Measurements from ENCODE around the gene TTYH2.

TTYH2 gene

GRCh38 chr17:74220219-74220618 lies 6.8 kb downstream of the TTYH2 start:
- Histone ChIP-seq H3K4me1 (ENCODE audit: control insufficient read depth in 5 of 5, insufficient read depth in 5 of 5, low read length in 5 of 5) (peaks cover 0 to 19% (median 6%) of the 10 kb centered on the region in 5 donors), H3K4me3 (ENCODE audit: low read depth in 1 of 5, low read length in 5 of 5) (no peak overlapping the region), H3K9me3 (ENCODE audit: control insufficient read depth in 5 of 5, low read length in 5 of 5) (no peaks in the 10 kb centered on the region), H3K27me3 (ENCODE audit: control insufficient read depth in 5 of 5, insufficient read depth in 4 of 5, low read length in 5 of 5) (no peaks in the 10 kb centered on the region), H3K9ac (ENCODE audit: low read length in 5 of 5) (no peak overlapping the region), H3K27ac (ENCODE audit: low read depth, low read length) (no peak overlapping the region), H3K36me3 (ENCODE audit: control insufficient read depth in 5 of 5, insufficient read depth in 5 of 5, low read length in 5 of 5) (peaks cover 0 to 24% (median 5%) of the 10 kb centered on the region in 5 donors)

- H3K27ac ChIP-seq (ENCODE audit: low read depth, low read length) = no peak overlapping the region
- H3K4me1 ChIP-seq (ENCODE audit: control insufficient read depth in 5 of 5, insufficient read depth in 5 of 5, low read length in 5 of 5) = peaks cover 0 to 18% (median 9%) of the 10 kb centered on the region in 5 donors
- no peaks in the 10 kb centered on the region for H3K9me3 ChIP-seq (ENCODE audit: control insufficient read depth in 5 of 5, low read length in 5 of 5)
- no peaks in the 10 kb centered on the region for H3K27me3 ChIP-seq (ENCODE audit: control insufficient read depth in 5 of 5, insufficient read depth in 4 of 5, low read length in 5 of 5)
- peaks cover 0 to 30% (median 5%) of the 10 kb centered on the region in 5 donors for H3K36me3 ChIP-seq (ENCODE audit: control insufficient read depth in 5 of 5, insufficient read depth in 5 of 5, low read length in 5 of 5)
- H3K9ac ChIP-seq (ENCODE audit: low read length in 5 of 5) = no peak overlapping the region
- H3K4me3 ChIP-seq (ENCODE audit: low read depth in 1 of 5, low read length in 5 of 5) = no peak overlapping the region
These were observed 7.8 kb downstream of the TTYH2 start for GRCh38 chr17:74220946-74221818.

- no peaks in the 10 kb centered on the region for H3K27me3 ChIP-seq (ENCODE audit: control insufficient read depth in 5 of 5, insufficient read depth in 4 of 5, low read length in 5 of 5)
- H3K4me1 ChIP-seq (ENCODE audit: control insufficient read depth in 5 of 5, insufficient read depth in 5 of 5, low read length in 5 of 5) = peaks cover 0 to 13% (median 5%) of the 10 kb centered on the region in 5 donors
- no peak overlapping the region for H3K4me3 ChIP-seq (ENCODE audit: low read depth in 1 of 5, low read length in 5 of 5)
- no peak overlapping the region for H3K27ac ChIP-seq (ENCODE audit: low read depth, low read length)
- H3K9ac ChIP-seq (ENCODE audit: low read length in 5 of 5) = no peak overlapping the region
- H3K9me3 ChIP-seq (ENCODE audit: control insufficient read depth in 5 of 5, low read length in 5 of 5) = no peaks in the 10 kb centered on the region
- peaks cover 0 to 30% (median 5%) of the 10 kb centered on the region in 5 donors for H3K36me3 ChIP-seq (ENCODE audit: control insufficient read depth in 5 of 5, insufficient read depth in 5 of 5, low read length in 5 of 5)
These were observed 9.0 kb downstream of the TTYH2 start for GRCh38 chr17:74222399-74222798.

- Histone ChIP-seq H3K27ac (ENCODE audit: low read depth, low read length) (no peak overlapping the region), H3K9ac (ENCODE audit: low read length in 5 of 5) (no peak overlapping the region), H3K4me1 (ENCODE audit: control insufficient read depth in 5 of 5, insufficient read depth in 5 of 5, low read length in 5 of 5) (peaks cover 0 to 8% (median 3%) of the 10 kb centered on the region in 5 donors), H3K9me3 (ENCODE audit: control insufficient read depth in 5 of 5, low read length in 5 of 5) (no peaks in the 10 kb centered on the region), H3K27me3 (ENCODE audit: control insufficient read depth in 5 of 5, insufficient read depth in 4 of 5, low read length in 5 of 5) (no peaks in the 10 kb centered on the region), H3K36me3 (ENCODE audit: control insufficient read depth in 5 of 5, insufficient read depth in 5 of 5, low read length in 5 of 5) (peaks cover 0 to 30% (median 5%) of the 10 kb centered on the region in 5 donors), H3K4me3 (ENCODE audit: low read depth in 1 of 5, low read length in 5 of 5) (no peak overlapping the region)
These were observed 10.5 kb downstream of the TTYH2 start for GRCh38 chr17:74223901-74224300.

- H3K36me3 ChIP-seq (ENCODE audit: control insufficient read depth in 5 of 5, insufficient read depth in 5 of 5, low read length in 5 of 5) = peaks cover 0 to 35% (median 5%) of the 10 kb centered on the region in 5 donors
- H3K4me3 ChIP-seq (ENCODE audit: low read depth in 1 of 5, low read length in 5 of 5) = no peak overlapping the region
- no peak overlapping the region for H3K27ac ChIP-seq (ENCODE audit: low read depth, low read length)
- no peaks in the 10 kb centered on the region for H3K9me3 ChIP-seq (ENCODE audit: control insufficient read depth in 5 of 5, low read length in 5 of 5)
- no peaks in the 10 kb centered on the region for H3K27me3 ChIP-seq (ENCODE audit: control insufficient read depth in 5 of 5, insufficient read depth in 4 of 5, low read length in 5 of 5)
- H3K4me1 ChIP-seq (ENCODE audit: control insufficient read depth in 5 of 5, insufficient read depth in 5 of 5, low read length in 5 of 5) = peaks cover 0 to 7% (median 3%) of the 10 kb centered on the region in 5 donors
- no peak overlapping the region for H3K9ac ChIP-seq (ENCODE audit: low read length in 5 of 5)
These were observed 11.8 kb downstream of the TTYH2 start for GRCh38 chr17:74224959-74225725.

- H3K9ac ChIP-seq (ENCODE audit: low read length in 5 of 5) = no peak overlapping the region
These were observed 12.9 kb downstream of the TTYH2 start for GRCh38 chr17:74226252-74226651.

GRCh38 chr17:74227271-74228080 lies 14.1 kb downstream of the TTYH2 start:
- Histone ChIP-seq H3K9me3 (ENCODE audit: control insufficient read depth in 5 of 5, low read length in 5 of 5) (no peaks in the 10 kb centered on the region), H3K36me3 (ENCODE audit: control insufficient read depth in 5 of 5, insufficient read depth in 5 of 5, low read length in 5 of 5) (peaks cover 0 to 46% (median 10%) of the 10 kb centered on the region in 5 donors), H3K27me3 (ENCODE audit: control insufficient read depth in 5 of 5, insufficient read depth in 4 of 5, low read length in 5 of 5) (no peaks in the 10 kb centered on the region), H3K4me1 (ENCODE audit: control insufficient read depth in 5 of 5, insufficient read depth in 5 of 5, low read length in 5 of 5) (peaks cover 0 to 10% (median 3%) of the 10 kb centered on the region in 5 donors), H3K9ac (ENCODE audit: low read length in 5 of 5) (no peak overlapping the region), H3K27ac (ENCODE audit: low read depth, low read length) (no peak overlapping the region), H3K4me3 (ENCODE audit: low read depth in 1 of 5, low read length in 5 of 5) (no peak overlapping the region)

More at GRCh38 chr17:74226252-74226651, 12.9 kb downstream of the TTYH2 start:
- H3K27me3 ChIP-seq (ENCODE audit: control insufficient read depth in 5 of 5, insufficient read depth in 4 of 5, low read length in 5 of 5) = no peaks in the 10 kb centered on the region
- peaks cover 0 to 43% (median 10%) of the 10 kb centered on the region in 5 donors for H3K36me3 ChIP-seq (ENCODE audit: control insufficient read depth in 5 of 5, insufficient read depth in 5 of 5, low read length in 5 of 5)
- H3K4me3 ChIP-seq (ENCODE audit: low read depth in 1 of 5, low read length in 5 of 5) = no peak overlapping the region
- no peaks in the 10 kb centered on the region for H3K9me3 ChIP-seq (ENCODE audit: control insufficient read depth in 5 of 5, low read length in 5 of 5)
- peaks cover 0 to 7% (median 3%) of the 10 kb centered on the region in 5 donors for H3K4me1 ChIP-seq (ENCODE audit: control insufficient read depth in 5 of 5, insufficient read depth in 5 of 5, low read length in 5 of 5)
- no peak overlapping the region for H3K27ac ChIP-seq (ENCODE audit: low read depth, low read length)

- peaks cover 0 to 45% (median 10%) of the 10 kb centered on the region in 5 donors for H3K36me3 ChIP-seq (ENCODE audit: control insufficient read depth in 5 of 5, insufficient read depth in 5 of 5, low read length in 5 of 5)
- H3K9me3 ChIP-seq (ENCODE audit: control insufficient read depth in 5 of 5, low read length in 5 of 5) = no peaks in the 10 kb centered on the region
- no peak overlapping the region for H3K27ac ChIP-seq (ENCODE audit: low read depth, low read length)
- H3K27me3 ChIP-seq (ENCODE audit: control insufficient read depth in 5 of 5, insufficient read depth in 4 of 5, low read length in 5 of 5) = no peaks in the 10 kb centered on the region
- no peak overlapping the region for H3K9ac ChIP-seq (ENCODE audit: low read length in 5 of 5)
- peaks cover 0 to 10% (median 3%) of the 10 kb centered on the region in 5 donors for H3K4me1 ChIP-seq (ENCODE audit: control insufficient read depth in 5 of 5, insufficient read depth in 5 of 5, low read length in 5 of 5)
- H3K4me3 ChIP-seq (ENCODE audit: low read depth in 1 of 5, low read length in 5 of 5) = no peak overlapping the region
These were observed 15.1 kb downstream of the TTYH2 start for GRCh38 chr17:74228306-74228978.

GRCh38 chr17:74230896-74231295 lies 17.5 kb downstream of the TTYH2 start:
- H3K4me1 ChIP-seq (ENCODE audit: control insufficient read depth in 5 of 5, insufficient read depth in 5 of 5, low read length in 5 of 5) = peaks cover 6 to 29% (median 10%) of the 10 kb centered on the region in 5 donors
- no peak overlapping the region for H3K4me3 ChIP-seq (ENCODE audit: low read depth in 1 of 5, low read length in 5 of 5)
- H3K36me3 ChIP-seq (ENCODE audit: control insufficient read depth in 5 of 5, insufficient read depth in 5 of 5, low read length in 5 of 5) = peaks cover 0 to 30% (median 3%) of the 10 kb centered on the region in 5 donors
- H3K27me3 ChIP-seq (ENCODE audit: control insufficient read depth in 5 of 5, insufficient read depth in 4 of 5, low read length in 5 of 5) = peaks cover 0 to 3% (median 0%) of the 10 kb centered on the region in 5 donors
- H3K27ac ChIP-seq (ENCODE audit: low read depth, low read length) = no peak overlapping the region
- H3K9ac ChIP-seq (ENCODE audit: low read length in 5 of 5) = no peak overlapping the region
- no peaks in the 10 kb centered on the region for H3K9me3 ChIP-seq (ENCODE audit: control insufficient read depth in 5 of 5, low read length in 5 of 5)
